ENCODE data around the gene RAB11FIP4.
A peak's percentile ranks its signal among the peaks of the same experiment; 100 is the strongest.
"Not testable (repeated sequence)": the region's sequence is repeated elsewhere in the genome, so short reads cannot be mapped to it uniquely, and the experiment has no call there.

The RAB11FIP4 gene

GRCh38 chr17:31439716-31440115 is 48.2 kb downstream of the RAB11FIP4 start (continued):
- TF ChIP-seq PRDM4 (tag by site-specific recombination; IDR thresholded peaks at IDR 0.05) (no peak), ZNF132 (tag by site-specific recombination; IDR thresholded peaks at IDR 0.05; ENCODE audit: borderline replicate concordance) (no peak), ZNF600 (tag by site-specific recombination; IDR thresholded peaks at IDR 0.05) (no peak), ZBTB10 (tag by site-specific recombination; IDR thresholded peaks at IDR 0.05) (no peak), ZXDB (tag by site-specific recombination; IDR thresholded peaks at IDR 0.05) (no peak), ZNF19 (tag by site-specific recombination; IDR thresholded peaks at IDR 0.05; ENCODE audit: low read depth) (no peak), ZNF169 (tag by site-specific recombination; IDR thresholded peaks at IDR 0.05) (no peak), ZNF776 (tag by site-specific recombination; IDR thresholded peaks at IDR 0.05; ENCODE audit: borderline replicate concordance) (no peak), ZNF174 (tag by site-specific recombination; IDR thresholded peaks at IDR 0.05) (no peak), KLF9 (tag by site-specific recombination; IDR thresholded peaks at IDR 0.05; ENCODE audit: low read depth) (no peak), ZNF449 (tag by site-specific recombination; IDR thresholded peaks at IDR 0.05) (no peak), ZNF423 (tag by site-specific recombination; IDR thresholded peaks at IDR 0.05) (no peak), SCRT2 (tag by site-specific recombination; IDR thresholded peaks at IDR 0.05) (peak; percentile 92)

GRCh38 chr17:31442276-31442675 is 50.8 kb downstream of the RAB11FIP4 start:
- H3K36me3 ChIP-seq (ENCODE audit: control insufficient read depth in 2 of 2, insufficient read depth in 1 of 2, low read length in 2 of 2): no peaks in the 10 kb centered on the region
- ChIA-PET POLR2A (no interaction called here), CTCF (interaction anchor here (1.6 to 1.9 kb wide), 2 partner anchors 75 to 83 kb away, joined by 5 to 11 read pairs; no protein-coding TSS in a partner anchor)
- H3K9me3 ChIP-seq (ENCODE audit: control insufficient read depth, insufficient read depth, low read depth, low read length): no peaks in the 10 kb centered on the region
- no peak overlapping the region for H3K27ac ChIP-seq (ENCODE audit: extremely low read depth, low read depth, low read length)
- TF ChIP-seq ZNF704 (tag by site-specific recombination; IDR thresholded peaks at IDR 0.05) (no peak), ZSCAN4 (tag by site-specific recombination; IDR thresholded peaks at IDR 0.05) (no peak), ZNF747 (tag by site-specific recombination; IDR thresholded peaks at IDR 0.05) (no peak), ZNF580 (tag by site-specific recombination; IDR thresholded peaks at IDR 0.05) (no peak), ZNF394 (tag by site-specific recombination; IDR thresholded peaks at IDR 0.05; ENCODE audit: borderline replicate concordance) (no peak)
- H3K4me1 ChIP-seq (ENCODE audit: control insufficient read depth, insufficient read depth, low read length): no peaks in the 10 kb centered on the region
- H3K4me3 ChIP-seq (ENCODE audit: low read depth, low read length): no peak overlapping the region

GRCh38 chr17:31442856-31443255 is 51.4 kb downstream of the RAB11FIP4 start:
- H3K9me3 ChIP-seq (ENCODE audit: control insufficient read depth, insufficient read depth, low read depth, low read length); H3K4me3 ChIP-seq (ENCODE audit: low read depth, low read length); H3K36me3 ChIP-seq (ENCODE audit: control insufficient read depth in 2 of 2, insufficient read depth in 1 of 2, low read length in 2 of 2); H3K27ac ChIP-seq (ENCODE audit: extremely low read depth, low read depth, low read length); H3K4me1 ChIP-seq (ENCODE audit: control insufficient read depth, insufficient read depth, low read length); POLR2A ChIA-PET: not testable (repeated sequence)
- CTCF ChIA-PET: interaction anchor here (1.6 to 1.9 kb wide), 2 partner anchors 75 to 82 kb away, joined by 5 to 11 read pairs; no protein-coding TSS in a partner anchor

Data from HEK293 (cell line).